ENCODE measurements around the gene AHCY.
"Not testable (repeated sequence)": the region's sequence is repeated elsewhere in the genome, so short reads cannot be mapped to it uniquely, and the experiment has no call there.

AHCY gene

DNA sequence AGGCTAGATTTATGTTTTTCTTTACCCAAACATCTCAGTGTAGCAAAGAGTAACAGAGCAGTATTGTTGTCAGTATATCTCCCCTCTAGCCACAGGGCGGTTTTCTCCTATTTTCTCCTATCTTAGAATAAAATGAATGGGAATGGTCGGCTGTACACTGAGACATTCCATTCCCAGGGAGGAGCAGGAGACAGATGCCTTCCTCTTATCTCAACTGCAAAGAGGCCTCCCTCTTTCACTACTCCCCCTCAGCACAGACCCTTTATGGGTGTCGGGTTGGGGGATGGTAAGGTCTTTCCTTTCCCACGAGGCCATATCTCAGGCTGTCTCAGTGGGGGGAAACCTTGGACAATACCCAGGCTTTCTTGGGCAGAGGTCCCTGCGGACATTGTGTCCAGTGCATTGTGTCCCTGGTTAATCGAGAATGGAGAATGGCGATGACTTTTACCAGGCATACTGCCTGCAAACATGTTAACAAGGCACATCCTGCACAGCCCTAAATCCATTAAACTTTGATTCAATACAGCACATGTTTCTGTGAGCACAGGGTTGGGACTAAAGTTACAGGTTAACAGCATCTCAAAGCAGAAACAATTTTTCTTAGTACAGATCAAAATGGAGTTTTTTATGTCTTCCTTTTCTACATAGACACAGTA lies 50.6 kb downstream of the AHCY start:
- not testable (repeated sequence) for DNase-seq

DNA sequence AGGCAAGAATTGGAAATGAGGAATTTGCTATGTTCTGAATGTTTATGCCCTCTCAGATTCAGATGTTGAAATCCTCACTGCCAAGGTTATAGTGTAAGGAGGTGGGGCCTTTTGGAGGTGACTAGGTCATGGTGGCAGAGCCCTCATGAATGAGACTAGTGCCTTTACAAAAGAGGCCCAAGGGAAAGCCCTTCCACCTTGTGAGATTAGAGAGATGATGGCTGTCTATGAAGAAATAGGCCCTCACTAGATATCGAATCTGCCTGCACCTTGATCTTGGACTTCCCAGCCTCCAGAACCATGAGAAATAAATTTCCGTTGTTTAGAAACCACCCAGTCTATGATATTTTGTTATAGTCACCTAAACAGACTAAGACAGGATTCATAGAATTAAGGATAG lies 51.5 kb downstream of the AHCY start:
- no peak for DNase-seq

DNA sequence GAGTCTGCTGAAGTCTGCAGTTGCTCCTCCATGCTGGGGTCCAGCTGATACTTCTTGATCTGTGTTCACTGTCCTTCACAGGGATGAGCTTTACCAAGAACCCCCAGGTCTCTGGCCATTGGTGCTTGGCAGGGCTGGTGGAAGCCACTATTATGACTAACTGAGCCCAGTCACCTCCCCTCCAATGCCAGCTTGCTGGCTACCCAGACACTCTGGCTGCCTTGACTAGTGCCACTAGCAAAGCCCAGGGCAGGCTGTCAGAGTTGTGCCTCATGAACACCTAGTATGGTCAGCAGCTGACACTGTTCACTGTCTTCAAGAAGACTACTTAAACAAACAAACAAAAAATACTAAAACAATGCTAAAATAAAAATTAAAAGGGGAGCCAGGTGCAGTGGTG lies 53.1 kb downstream of the AHCY start:
- no peak for DNase-seq

DNA sequence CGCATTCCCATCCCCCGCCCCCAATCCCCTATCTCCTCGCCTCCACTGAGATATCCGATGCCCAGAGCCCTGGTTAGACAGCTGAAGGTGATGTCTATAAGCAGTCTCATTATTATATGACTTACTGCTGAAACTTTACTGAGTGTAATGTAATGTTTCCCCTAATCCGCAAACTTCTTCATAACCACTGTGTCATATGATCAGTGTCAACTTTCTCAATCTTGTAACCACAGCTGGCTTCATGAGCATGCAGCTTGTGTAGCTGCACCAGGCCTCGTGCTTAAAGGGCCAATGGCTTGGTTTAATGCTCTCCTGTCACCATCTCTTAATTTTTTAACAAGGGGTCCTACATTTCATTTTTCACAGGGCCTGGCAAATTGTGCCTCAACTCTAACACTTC lies 53.9 kb downstream of the AHCY start:
- DNase-seq = no peak

DNA sequence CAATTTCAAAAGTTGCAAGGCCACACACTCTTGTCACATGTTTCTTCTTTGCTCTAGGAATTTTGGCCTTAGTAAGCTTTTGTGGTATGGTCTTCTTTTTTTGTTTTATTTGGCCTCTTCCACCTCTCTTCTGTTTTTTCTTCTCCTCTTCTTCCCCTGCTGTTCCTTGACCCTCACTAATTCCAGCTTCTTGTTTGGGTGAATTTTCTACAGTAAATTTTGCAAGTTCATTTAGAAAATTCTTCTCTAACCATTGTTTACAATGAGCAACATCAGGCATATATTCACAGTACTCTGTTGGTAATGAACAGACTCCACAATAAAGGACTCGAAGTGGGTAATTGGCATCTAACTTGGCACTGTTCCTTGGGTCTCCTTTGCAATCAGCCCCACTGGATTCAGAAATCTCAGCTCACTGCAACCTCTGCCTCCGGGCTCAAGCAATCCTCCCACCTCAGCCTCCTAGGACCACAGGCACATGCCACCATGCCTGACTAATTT lies 57.0 kb downstream of the AHCY start:
- no peak for DNase-seq

DNA sequence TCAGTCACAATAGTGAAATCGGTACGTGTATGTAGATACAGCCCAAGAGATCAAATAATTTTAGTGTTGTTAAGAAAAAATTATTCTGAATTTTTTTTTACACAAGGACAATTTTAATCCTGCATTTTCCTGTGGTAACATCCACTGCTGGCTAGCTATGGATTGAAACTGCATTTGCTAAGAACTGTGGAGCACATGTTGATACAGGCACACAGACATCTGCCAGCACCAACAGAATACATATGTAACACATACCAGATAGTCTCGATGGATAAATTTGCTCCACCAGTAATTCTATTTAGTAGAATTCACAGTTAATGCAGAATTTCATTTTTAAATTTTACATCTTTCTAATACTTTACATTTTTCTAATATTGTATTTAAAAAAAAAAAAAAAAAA lies 59.8 kb downstream of the AHCY start:
- DNase-seq = no peak

DNA sequence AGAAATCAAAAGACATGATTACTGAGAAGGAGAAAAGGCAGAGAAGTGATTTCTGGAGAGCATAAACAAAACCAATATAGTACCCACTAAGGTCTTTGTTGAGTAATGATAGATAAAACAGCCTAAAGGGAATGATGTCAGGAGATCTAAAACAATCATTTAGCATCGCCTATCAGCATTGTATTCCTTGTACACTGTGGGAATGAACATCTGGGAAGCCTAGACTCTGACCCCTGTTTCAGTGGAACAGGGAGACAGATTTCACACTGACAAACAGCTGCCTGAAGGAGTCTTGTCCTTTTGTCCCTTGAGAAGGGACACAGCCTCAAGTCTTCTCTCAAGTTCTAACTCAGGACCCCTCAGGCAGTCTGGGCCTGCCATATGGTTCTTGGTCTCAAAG lies 60.3 kb downstream of the AHCY start:
- no peak for DNase-seq

DNA sequence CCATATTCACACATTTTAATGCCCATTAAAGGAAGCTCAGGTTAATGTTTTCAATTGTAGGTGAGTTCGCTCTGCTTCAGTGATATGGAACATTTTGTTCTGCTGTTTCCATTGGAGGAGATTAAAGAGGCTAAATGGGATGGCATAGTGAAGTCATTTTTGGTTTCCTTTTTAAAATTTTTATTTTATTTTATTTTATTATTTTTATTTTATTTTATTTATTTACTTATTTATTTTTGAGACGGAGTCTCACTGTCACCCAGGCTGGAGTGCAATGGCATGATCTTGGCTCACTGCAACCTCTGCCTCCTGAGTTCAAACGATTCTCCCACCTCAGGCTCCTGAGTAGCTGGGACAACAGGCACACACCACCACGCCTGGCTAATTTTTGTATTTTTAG lies 61.1 kb downstream of the AHCY start:
- DNase-seq = not testable (repeated sequence)

DNA sequence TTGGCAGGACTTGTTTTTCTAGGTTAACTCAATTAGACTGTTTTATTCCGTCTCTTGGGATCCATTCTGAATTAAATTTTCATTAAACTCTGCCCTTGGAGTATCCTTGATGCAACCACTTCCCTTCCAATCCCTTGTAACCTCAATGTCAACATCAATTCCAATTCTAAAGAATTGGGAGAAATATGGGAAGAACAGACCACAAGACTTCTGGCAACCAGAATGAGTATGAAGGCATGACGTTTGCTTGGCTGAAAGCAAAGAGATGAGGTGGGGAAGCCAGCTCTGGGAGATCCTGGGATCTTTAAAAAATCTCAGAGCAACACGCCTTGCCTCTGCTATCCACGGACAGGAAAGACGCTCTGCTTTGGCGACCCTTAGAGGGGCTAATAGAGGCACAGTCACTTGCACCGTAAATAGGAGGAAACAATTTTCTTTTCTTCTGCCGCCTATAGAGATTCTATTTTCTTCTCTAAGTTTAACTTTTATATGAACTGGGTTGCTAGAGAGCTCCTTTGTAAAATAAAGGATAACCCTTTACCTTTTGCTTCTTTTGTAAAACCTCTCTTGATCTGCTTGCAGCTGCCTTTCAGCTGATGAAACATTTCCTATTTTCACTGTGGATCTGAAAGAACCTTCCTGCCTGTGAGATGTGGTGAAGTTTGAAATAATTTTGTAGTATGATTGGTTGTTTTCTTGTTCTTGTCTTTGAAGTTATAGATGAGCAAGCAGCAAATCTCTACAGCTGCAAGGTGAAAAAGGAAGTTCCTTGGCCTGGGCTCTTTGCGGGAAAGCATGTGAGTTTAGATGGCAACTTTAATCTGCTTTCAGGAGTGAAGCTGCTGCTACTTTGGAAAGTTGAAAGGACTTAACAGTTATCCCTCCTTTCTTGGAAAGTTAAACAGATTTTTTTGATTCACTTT lies 62.2 kb downstream of the AHCY start, which contains the start of gene ASIP:
TSS of gene ASIP (plus strand) at position 731 of the 923 bp plus-strand sequence. CDS start 18,952 bp downstream, outside the sequence.
- DNase-seq = no peak

DNA sequence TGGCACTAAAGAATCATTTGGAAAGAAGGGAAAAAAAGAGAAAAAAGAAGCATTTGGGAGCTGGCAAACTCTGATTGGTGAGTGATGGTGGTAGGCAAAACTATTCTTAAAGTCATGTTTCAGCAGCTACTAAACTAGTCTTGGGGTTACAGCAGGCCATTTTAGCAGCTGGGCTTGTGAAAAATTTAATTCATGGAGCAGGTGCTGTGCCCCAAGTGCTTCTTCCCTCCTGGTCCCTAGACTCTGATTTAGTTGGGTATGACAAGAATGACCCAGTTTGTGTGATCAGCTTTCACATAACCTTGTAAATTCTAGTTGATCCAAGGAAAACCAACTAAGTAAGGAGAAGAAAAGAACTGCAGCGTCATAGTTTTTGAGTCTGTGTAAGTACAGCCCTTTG lies 63.0 kb downstream of the AHCY start:
- no peak for DNase-seq

DNA sequence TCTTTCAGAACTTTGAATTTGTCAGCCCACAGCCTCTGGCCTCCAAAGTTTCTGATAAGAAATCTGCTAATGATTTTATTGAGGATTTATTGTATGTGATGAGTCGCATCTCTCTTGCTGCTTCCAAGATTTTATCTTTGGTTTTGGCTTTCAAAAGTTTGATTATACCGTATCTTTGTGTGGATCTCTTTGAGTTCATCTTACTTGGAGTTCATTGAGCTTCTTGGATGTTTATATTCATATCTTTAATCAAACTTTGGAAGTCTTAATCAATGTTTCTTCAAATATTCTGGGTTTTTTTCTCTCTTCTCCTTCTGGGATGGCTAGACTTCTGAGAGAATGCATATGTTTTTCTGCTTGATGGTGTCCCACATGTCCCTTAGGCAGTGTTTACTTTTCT lies 65.2 kb downstream of the AHCY start:
- DNase-seq = no peak

DNA sequence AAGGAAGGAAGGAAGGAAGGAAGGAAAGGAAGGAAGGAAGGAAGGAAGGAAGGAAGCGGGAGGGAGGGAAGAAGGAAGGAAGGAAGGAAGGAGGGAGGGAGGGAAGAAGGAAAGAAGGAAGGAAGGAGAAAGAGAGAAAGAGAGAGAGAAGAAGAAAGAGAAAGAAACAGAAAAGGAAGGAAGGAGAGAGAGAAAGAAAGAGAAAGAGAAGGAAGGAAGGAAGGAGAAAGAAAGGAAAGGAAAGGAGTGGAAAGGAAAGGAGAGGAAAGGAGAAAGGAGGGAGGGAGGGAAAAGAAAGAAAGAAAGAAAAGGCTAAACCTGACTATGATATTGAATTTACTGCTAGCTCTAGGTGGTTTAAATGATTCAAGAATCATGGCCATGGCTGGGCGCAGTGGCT lies 67.3 kb downstream of the AHCY start:
- no peak for DNase-seq

DNA sequence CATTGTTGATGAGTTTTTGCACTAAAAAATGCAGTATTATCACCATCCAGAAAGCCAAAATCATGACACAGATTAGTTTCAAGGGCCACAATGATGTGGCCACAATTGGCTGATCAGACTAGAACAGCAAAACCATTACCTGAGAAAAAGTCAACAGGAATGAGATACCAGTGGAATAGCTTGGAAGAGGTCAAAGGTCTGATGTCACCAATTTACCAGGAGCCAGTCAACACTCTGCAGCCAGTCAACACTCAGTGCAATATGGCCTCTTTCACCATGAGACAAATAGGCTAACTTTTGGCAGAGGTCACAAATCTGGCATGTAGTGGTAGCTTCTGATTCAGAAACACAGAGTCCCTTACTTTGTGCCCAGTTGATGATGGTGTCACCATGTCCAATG lies 69.5 kb downstream of the AHCY start:
- no peak for DNase-seq

DNA sequence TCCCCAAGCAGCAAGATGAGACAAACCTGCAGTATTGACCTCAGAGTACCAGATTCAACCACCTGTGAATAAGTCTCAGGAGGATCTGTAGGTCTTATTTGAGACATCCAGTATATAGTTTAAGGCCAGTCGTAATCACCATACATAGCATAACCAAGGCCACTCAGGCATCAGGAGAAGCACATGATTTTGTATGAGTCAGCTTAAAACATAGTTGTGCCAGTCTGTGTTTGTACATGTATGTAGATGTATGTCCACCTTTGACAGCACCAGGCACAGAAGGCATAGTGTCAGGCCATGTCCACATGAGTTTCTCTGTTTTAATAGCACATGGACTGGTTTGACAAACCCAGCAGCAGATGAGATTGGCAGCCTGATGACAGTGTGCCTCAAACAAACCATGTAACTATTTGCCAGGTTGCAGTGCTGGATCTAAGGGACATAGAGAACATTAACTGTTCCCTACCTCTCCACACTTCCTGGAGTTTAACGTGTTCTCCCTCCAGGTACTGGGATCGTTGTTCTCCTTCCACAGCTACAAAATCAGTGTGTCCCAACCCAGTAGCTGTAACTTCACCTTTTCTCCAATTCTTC lies 70.6 kb downstream of the AHCY start:
- no peak for DNase-seq

DNA sequence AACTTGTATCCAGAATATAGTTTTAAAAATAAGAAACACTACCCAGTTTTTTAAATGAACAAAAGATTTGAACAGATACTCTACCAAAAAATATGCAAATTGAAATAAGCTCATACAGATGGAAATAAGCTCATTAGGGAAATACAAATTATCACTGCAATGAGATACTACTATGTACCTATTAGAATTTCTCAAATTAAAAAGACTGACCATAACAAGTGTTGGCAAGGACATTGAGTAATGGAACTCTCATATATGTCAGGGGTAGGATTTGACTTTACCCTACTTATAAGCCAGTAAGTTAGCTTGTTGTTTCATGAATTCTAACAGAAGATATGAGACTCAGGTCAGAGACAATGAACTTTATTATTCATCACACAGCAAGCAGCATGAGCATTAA lies 71.5 kb downstream of the AHCY start:
- DNase-seq = no peak

Data from NCI-H1092 (cell line).